ENCODE measurements around the gene CHRNA1.

CHRNA1 gene

GRCh38 chr2:174779361-174779928 lies 15.2 kb upstream of the CHRNA1 start:
- 51% methylated on average over 5 of the region's 5 CpGs for WGBS
- no peak overlapping the region for H3K23ac ChIP-seq (ENCODE audit: low read length in 2 of 2)
- peak overlapping the region; percentile 31 for H2BK15ac ChIP-seq (ENCODE audit: low read depth, poor library complexity, severe bottlenecking)
- H3K36me3 ChIP-seq (ENCODE audit: control insufficient read depth in 1 of 2, insufficient read depth in 2 of 2, low read depth in 1 of 2, low read length in 2 of 2), result no peaks in the 10 kb centered on the region
- no peaks in the 10 kb centered on the region for H3K9me3 ChIP-seq (ENCODE audit: control insufficient read depth, low read length)
- peak overlapping the region; percentile 38 to 63 for H3K4ac ChIP-seq (ENCODE audit: low read depth in 1 of 2, low read length in 2 of 2)
- H3K27me3 ChIP-seq (ENCODE audit: control insufficient read depth in 1 of 2, insufficient read depth in 1 of 2, low read length in 2 of 2), result no peaks in the 10 kb centered on the region
- H3K4me1 ChIP-seq (ENCODE audit: control insufficient read depth, insufficient read depth, low read depth, low read length), result peaks cover 13% of the 10 kb centered on the region
- no peak overlapping the region for H3K9ac ChIP-seq (ENCODE audit: low read length)
- peak overlapping the region; percentile 71 to 75 for H3K18ac ChIP-seq (ENCODE audit: low read depth in 1 of 2, low read length in 2 of 2)
- H4K8ac ChIP-seq (ENCODE audit: low read length), result peak overlapping the region; percentile 86
- peak; percentile 47 for DNase-seq
- H3K14ac ChIP-seq (ENCODE audit: low read length in 2 of 2), result no peak overlapping the region
- no peak overlapping the region for H3K27ac ChIP-seq (ENCODE audit: low read length, poor library complexity, severe bottlenecking)
- no peak overlapping the region for H2AFZ ChIP-seq (ENCODE audit: low read depth, low read length)
- no peaks in the 10 kb centered on the region for H3K79me1 ChIP-seq (replicated peaks; ENCODE audit: low read length, poor library complexity, severe bottlenecking)
- H2AK5ac ChIP-seq (ENCODE audit: low read length, severe bottlenecking), result no peak overlapping the region
- H2BK12ac ChIP-seq (ENCODE audit: low read length in 2 of 2), result peak overlapping the region; percentile 76 to 85
- no peak overlapping the region for H3K4me3 ChIP-seq (ENCODE audit: insufficient read depth in 1 of 2, low read depth in 1 of 2, low read length in 2 of 2)
- no peak overlapping the region for H3K4me2 ChIP-seq (ENCODE audit: low read length, poor library complexity, severe bottlenecking)
- no peak overlapping the region for H2BK5ac ChIP-seq (ENCODE audit: low read depth, low read length, poor library complexity, severe bottlenecking)
- H2BK120ac ChIP-seq (ENCODE audit: low read depth, low read length), result peak overlapping the region; percentile 61
- H4K91ac ChIP-seq (ENCODE audit: low read length), result peak overlapping the region; percentile 83

- Histone ChIP-seq H4K91ac (ENCODE audit: low read length) (peak overlapping the region; percentile 92), H4K8ac (ENCODE audit: low read length) (peak overlapping the region; percentile 74), H2BK12ac (ENCODE audit: low read length in 2 of 2) (peak overlapping the region; percentile 78 to 85), H3K9ac (ENCODE audit: low read length) (peak overlapping the region; percentile 19), H3K9me3 (ENCODE audit: control insufficient read depth, low read length) (no peaks in the 10 kb centered on the region), H3K4me1 (ENCODE audit: control insufficient read depth, insufficient read depth, low read depth, low read length) (peaks cover 13% of the 10 kb centered on the region), H3K18ac (ENCODE audit: low read depth in 1 of 2, low read length in 2 of 2) (peak overlapping the region; percentile 56 to 82), H3K4ac (ENCODE audit: low read depth in 1 of 2, low read length in 2 of 2) (peak overlapping the region; percentile 61 to 89), H2BK15ac (ENCODE audit: low read depth, poor library complexity, severe bottlenecking) (peak overlapping the region; percentile 55), H3K79me1 (replicated peaks; ENCODE audit: low read length, poor library complexity, severe bottlenecking) (no peaks in the 10 kb centered on the region), H3K27ac (ENCODE audit: low read length, poor library complexity, severe bottlenecking) (no peak overlapping the region), H3K4me3 (ENCODE audit: insufficient read depth in 1 of 2, low read depth in 1 of 2, low read length in 2 of 2) (no peak overlapping the region), H3K23ac (ENCODE audit: low read length in 2 of 2) (no peak overlapping the region), H2BK120ac (ENCODE audit: low read depth, low read length) (peak overlapping the region; percentile 61), H3K14ac (ENCODE audit: low read length in 2 of 2) (no peak overlapping the region), H3K4me2 (ENCODE audit: low read length, poor library complexity, severe bottlenecking) (no peak overlapping the region), H3K36me3 (ENCODE audit: control insufficient read depth in 1 of 2, insufficient read depth in 2 of 2, low read depth in 1 of 2, low read length in 2 of 2) (no peaks in the 10 kb centered on the region), H3K27me3 (ENCODE audit: control insufficient read depth in 1 of 2, insufficient read depth in 1 of 2, low read length in 2 of 2) (no peaks in the 10 kb centered on the region), H2AFZ (ENCODE audit: low read depth, low read length) (no peak overlapping the region), H2BK5ac (ENCODE audit: low read depth, low read length, poor library complexity, severe bottlenecking) (no peak overlapping the region), H2AK5ac (ENCODE audit: low read length, severe bottlenecking) (no peak overlapping the region)
- WGBS, result 64% methylated on average over 13 of the region's 13 CpGs
- DNase-seq, result peak; percentile 97
These were observed 14.1 kb upstream of the CHRNA1 start for GRCh38 chr2:174778085-174778981.

- DNase-seq, result peak; percentile 22
- no peak overlapping the region for H2BK15ac ChIP-seq (ENCODE audit: low read depth, poor library complexity, severe bottlenecking)
- 82% methylated on average over 5 of the region's 5 CpGs for WGBS
These were observed 13.2 kb upstream of the CHRNA1 start for GRCh38 chr2:174777347-174778084.

More at GRCh38 chr2:174777347-174778084, 13.2 kb upstream of the CHRNA1 start:
- Histone ChIP-seq H3K4me2 (ENCODE audit: low read length, poor library complexity, severe bottlenecking) (no peak overlapping the region), H2BK12ac (ENCODE audit: low read length in 2 of 2) (peak overlapping the region; percentile 70 to 91), H3K27me3 (ENCODE audit: control insufficient read depth in 1 of 2, insufficient read depth in 1 of 2, low read length in 2 of 2) (no peaks in the 10 kb centered on the region), H3K79me1 (replicated peaks; ENCODE audit: low read length, poor library complexity, severe bottlenecking) (no peaks in the 10 kb centered on the region), H3K18ac (ENCODE audit: low read depth in 1 of 2, low read length in 2 of 2) (peak overlapping the region; percentile 65 to 82), H2BK5ac (ENCODE audit: low read depth, low read length, poor library complexity, severe bottlenecking) (no peak overlapping the region), H4K91ac (ENCODE audit: low read length) (peak overlapping the region; percentile 8), H4K8ac (ENCODE audit: low read length) (peak overlapping the region; percentile 81), H3K4me3 (ENCODE audit: insufficient read depth in 1 of 2, low read depth in 1 of 2, low read length in 2 of 2) (no peak overlapping the region), H3K14ac (ENCODE audit: low read length in 2 of 2) (no peak overlapping the region), H3K9ac (ENCODE audit: low read length) (no peak overlapping the region), H3K4me1 (ENCODE audit: control insufficient read depth, insufficient read depth, low read depth, low read length) (peaks cover 14% of the 10 kb centered on the region), H2AK5ac (ENCODE audit: low read length, severe bottlenecking) (no peak overlapping the region), H3K36me3 (ENCODE audit: control insufficient read depth in 1 of 2, insufficient read depth in 2 of 2, low read depth in 1 of 2, low read length in 2 of 2) (no peaks in the 10 kb centered on the region), H2BK120ac (ENCODE audit: low read depth, low read length) (peak overlapping the region; percentile 87), H3K9me3 (ENCODE audit: control insufficient read depth, low read length) (no peaks in the 10 kb centered on the region), H3K4ac (ENCODE audit: low read depth in 1 of 2, low read length in 2 of 2) (peak overlapping the region in 1 of 2 experiments; percentile 89), H2AFZ (ENCODE audit: low read depth, low read length) (no peak overlapping the region), H3K27ac (ENCODE audit: low read length, poor library complexity, severe bottlenecking) (no peak overlapping the region), H3K23ac (ENCODE audit: low read length in 2 of 2) (no peak overlapping the region)
